Measurements from ENCODE around the gene OVCH1.

- no peak for TF ChIP-seq CTCF (IDR thresholded peaks at IDR 0.05)
- TF ChIP-seq POLR2AphosphoS5 (IDR thresholded peaks at IDR 0.05; ENCODE audit: insufficient read depth in 1 of 2, low read depth in 1 of 2): no peak
- TF ChIP-seq POLR2A (IDR thresholded peaks at IDR 0.05): no peak
Measured at GRCh38 chr12:29547151-29547632, 49.7 kb upstream of the OVCH1 start.
